GM12892 (cell line): ENCODE results near the gene RNF212.

Source experiments
- POLR2A ChIP-seq: IDR thresholded peaks from 2 replicates; pipeline ENCODE4 v1.6.1; 2011; ENCODE audit warnings: low read depth, low read length, control low read depth
- POLR2AphosphoS5 ChIP-seq: IDR thresholded peaks from 2 replicates; pipeline ENCODE4 v1.6.1; 2011; ENCODE audit warnings: low read depth, low read length, control low read depth

GRCh38 chr4:1080961-1081688 lies 32.2 kb downstream of the RNF212 start:
- TF ChIP-seq POLR2A, result no peak
- no peak for TF ChIP-seq POLR2AphosphoS5
